Measurements from ENCODE around the gene FUBP3.

Gene FUBP3

GRCh38 chr9:130633336-130634190, 54.2 kb downstream of the FUBP3 start:
- DNase-seq = no peak

- DNase-seq = no peak
Observed at GRCh38 chr9:130634191-130634768, 54.9 kb downstream of the FUBP3 start.

GRCh38 chr9:130634801-130635200, 55.4 kb downstream of the FUBP3 start:
- no peak for DNase-seq

DNA sequence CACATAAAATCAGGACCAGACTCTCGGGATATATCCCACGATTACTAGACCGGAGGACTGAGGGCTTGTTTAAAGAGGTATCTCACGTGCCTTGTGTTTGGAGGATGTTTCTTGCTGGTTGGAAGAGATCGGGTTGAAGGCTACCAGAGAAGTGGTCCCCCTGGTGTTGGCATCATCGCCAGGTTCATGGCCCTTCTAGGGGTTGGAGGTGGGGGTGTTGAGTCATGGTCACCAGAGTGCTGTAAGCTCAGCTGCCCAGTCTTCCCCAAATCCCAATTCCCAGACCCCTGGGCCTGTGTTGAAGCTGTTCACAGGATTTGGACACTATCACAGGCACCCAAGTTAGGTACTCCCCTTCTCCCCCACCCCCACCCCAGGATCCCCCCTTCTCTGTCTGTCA, 55.9 kb downstream of the FUBP3 start:
- DNase-seq = no peak

DNA sequence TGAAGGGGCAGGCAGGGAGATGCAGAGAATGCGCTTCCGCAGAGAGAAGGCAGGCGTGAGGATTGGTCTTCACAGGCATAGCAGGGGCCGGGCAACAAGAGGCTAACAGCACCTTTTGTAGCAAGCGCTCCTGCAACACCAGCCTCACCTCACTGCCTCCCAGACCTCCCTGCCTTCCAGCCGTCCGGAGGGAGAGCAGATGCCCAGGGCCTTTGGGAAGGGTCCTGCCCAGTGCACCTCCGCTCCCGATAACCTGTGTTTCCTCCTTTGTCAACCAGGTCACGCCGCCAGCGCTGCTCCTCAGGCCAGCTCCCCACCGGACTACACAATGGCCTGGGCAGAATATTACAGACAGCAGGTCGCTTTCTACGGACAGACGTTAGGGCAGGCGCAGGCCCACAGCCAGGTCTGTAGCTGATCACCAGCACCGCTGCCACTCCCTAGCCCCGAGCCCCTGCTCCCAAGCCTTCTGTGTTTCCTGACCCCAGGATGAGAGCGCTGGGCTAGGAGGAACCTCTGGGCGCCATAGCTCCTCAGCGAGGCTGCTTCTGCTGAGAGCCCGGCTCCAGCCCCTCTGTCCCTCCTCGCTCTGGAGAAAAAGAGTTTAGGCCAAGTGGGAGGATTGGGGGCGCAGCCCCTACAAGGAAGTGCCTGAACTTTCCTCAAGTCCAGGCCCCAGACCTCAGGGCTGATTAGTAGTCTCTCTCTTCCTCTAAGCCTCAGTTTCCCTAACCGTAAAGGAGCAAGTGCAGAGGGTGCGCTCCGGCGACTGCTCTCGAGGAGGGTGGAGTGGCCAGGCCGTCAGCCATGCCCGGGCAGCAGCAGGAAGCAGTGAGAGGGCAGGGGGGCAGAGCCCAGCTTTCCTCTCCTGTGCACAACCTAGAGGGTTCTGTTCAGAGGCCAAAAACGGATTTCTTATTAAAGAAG, 56.6 kb downstream of the FUBP3 start:
- no peak for DNase-seq

- no peak for DNase-seq
Observed at GRCh38 chr9:130636648-130637020, 57.3 kb downstream of the FUBP3 start.

DNA sequence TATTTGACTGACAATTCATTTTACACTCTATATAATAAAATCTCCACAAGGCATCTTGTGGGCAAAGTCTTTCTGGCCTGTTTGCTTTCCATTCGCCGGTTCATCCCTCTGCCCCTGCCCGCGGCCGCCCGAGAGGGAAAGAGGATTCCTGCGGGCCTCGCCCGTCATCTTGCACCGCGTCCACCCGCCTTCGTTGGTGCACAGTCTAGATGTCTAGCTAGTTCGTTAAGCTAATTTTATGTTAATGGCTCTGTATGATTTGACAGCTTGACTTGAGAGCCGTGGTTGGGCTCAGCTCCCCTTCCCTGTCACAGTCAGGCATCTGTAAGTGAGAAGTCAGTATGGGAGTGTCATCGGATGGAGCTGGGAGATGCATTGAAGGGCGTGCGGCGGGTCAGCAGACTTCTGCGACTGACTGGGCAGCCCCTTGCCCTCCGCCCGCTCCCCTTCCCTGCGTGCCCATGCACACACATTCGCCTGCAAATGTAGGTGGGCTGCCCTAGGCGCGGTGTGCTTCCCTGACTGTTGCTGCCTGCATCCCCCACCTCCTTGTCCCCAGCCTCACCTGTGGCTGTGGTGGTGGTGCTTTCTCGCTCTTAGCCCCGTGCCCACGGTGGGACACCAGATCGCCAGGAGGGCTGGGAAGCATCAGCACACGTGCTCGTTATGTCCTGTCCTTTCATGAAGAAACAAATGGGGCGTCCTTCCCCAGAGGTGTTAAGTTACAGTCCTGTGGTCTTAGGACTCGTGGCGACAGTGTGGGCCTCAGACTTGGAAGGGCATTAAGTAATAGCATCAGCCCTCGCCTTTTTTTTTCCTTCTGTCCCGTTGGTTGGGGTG, 59.1 kb downstream of the FUBP3 start:
- no peak for DNase-seq

DNA sequence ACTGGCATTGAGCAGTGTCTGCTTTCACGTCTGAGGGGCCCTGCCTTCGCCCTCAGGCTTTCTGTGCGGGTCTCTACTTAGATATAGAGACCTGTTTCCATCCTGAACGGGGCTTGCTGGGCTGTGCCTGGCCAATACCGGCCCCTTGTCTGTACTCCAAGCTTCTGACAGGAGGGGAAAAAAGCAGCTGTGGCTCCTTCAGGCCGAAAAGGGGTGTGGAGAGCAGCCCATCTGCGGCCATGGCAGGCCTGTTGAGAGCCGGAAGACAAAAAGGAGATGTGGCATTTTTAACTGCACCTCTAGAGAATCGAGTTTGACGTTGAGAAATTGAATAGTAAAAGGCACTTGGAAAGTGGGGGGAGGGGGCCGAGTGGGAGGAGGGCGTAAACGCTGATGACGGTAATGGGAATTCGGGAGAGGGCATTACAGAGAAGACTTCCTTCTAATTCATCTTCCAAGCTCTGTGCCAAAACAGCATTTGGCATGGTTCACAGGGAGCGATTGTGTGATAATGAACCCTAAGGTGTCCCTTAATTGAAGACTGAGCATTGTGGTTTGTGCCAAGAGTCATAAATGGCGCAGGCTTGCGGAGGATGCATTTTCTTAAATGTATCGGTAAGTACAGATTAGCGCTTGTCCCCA, 59.9 kb downstream of the FUBP3 start:
- DNase-seq = no peak

DNA sequence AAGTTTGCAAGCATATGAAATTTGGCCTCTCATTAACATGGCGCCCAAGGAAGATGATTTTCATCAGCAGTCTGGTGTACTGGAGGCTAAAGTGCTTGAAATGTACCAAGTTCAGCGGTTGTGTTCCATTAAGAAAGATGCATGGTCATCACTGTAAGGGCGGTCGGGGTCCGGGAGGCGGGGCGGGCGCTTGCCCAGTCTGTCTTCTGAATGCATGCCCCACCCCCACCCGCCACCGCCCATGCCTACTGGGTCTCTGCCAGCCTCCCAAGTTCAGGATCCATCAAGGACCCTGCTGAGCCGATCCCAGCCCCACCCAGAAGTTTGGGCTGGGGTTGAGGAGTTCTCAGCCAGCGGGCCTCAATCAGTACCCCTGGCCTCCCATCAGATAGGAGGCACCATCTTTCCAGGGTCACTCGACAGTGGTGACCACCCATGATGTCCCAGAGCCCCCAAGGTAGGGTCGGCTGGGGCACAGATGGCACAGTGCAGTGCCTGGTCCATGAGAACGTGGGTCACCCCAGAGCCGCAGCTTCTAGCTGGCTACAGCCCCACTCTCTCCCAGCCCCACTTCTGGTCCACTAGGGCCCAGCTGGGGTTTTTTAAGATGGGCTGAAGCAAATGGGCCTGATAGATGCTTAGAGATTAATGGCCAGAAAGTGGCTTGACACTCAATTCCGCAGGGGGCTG, 60.6 kb downstream of the FUBP3 start:
- DNase-seq = no peak

DNA sequence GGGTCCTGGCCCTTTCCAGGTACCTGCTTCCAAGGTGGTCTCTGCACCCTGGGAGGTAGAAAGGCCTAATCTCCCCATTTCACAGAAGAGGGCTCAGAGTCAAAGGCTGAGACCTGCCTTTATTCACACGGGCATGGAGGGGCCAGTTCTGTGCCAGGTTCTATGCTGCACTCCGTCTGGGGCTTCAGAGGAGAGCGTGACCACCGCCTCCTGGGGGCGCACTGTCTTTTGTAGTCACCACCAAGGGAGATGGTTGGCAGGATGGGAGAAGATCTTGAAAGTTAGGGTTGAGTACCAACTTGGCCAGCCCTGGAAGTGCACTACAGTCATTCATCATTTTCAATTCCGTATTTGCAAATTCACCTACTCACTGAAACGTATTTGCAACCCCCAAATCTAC, 61.3 kb downstream of the FUBP3 start:
- no peak for DNase-seq

GRCh38 chr9:130642926-130643325, 63.5 kb downstream of the FUBP3 start:
- no peak for DNase-seq

- no peak for DNase-seq
Observed at GRCh38 chr9:130651221-130651620, 71.8 kb downstream of the FUBP3 start.

DNA sequence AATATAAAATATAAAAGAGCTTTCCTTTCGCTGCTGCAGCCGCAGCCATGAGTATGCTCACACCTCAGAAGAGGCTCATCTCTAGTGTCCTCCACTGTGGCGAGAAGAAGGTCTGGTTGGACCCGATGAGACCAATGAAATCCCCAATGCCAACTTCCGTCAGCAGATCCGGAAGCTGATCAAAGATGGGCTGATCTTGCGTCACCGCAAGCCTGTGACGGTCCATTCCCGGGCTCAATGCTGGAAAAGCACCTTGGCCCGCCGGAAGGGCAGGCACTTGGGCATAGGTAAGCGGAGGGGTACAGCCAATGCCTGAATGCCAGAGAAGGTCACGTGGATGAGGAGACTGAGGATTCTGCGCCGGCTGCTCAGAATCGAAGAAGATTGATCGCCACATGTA, 72.4 kb downstream of the FUBP3 start:
- no peak for DNase-seq

GRCh38 chr9:130654879-130655278, 75.5 kb downstream of the FUBP3 start:
- DNase-seq = no peak

GRCh38 chr9:130658893-130659698, 79.7 kb downstream of the FUBP3 start:
- no peak for DNase-seq

GRCh38 chr9:130659699-130660248, 80.4 kb downstream of the FUBP3 start:
- no peak for DNase-seq

DNA sequence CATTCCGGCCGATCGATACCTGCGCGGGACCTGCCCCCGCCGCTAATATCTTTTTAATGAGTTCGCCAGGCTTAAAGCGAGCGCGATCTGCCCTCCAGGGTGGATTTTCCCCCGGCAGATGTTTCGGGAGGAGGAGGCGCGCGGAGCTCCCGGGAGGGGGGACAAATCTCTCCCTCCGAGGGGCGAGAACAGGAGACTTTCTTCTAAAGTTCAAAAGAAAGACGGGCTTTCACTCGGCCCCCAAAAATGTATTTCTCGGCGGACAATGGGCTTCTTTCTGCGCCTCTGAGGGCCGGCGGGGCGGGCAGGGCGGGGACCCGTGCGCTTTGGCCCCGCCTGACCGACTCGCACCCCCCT, 80.9 kb downstream of the FUBP3 start:
- no peak for DNase-seq

- no peak for DNase-seq
Observed at GRCh38 chr9:130660683-130661450, 81.5 kb downstream of the FUBP3 start.

All from hypothalamus (tissue), 51 donors.